GM19468 (cell line): ENCODE data around the gene TTC34.

Experiments
- ATAC-seq: cut with Tn5 transposase; IDR thresholded peaks from one replicate; pipeline ENCODE4 v1.9.1; 2021; ENCODE audit warnings: mild to moderate bottlenecking, moderate library complexity, moderate number of reproducible peaks; ENCODE audit not compliant: unreplicated experiment; ENCODE audit errors: extremely low read depth

The TTC34 gene

GRCh38 chr1:2830761-2831425 lies 29.4 kb upstream of the TTC34 start:
- no peak for ATAC-seq

- no peak for ATAC-seq
Observed at GRCh38 chr1:2829846-2830615, 28.5 kb upstream of the TTC34 start.

GRCh38 chr1:2828586-2829250 lies 27.2 kb upstream of the TTC34 start:
- no peak for ATAC-seq

GRCh38 chr1:2826736-2827292 lies 25.3 kb upstream of the TTC34 start:
- ATAC-seq, result no peak

GRCh38 chr1:2826316-2826715 lies 24.8 kb upstream of the TTC34 start:
- ATAC-seq, result no peak

GRCh38 chr1:2825487-2826189 lies 24.1 kb upstream of the TTC34 start:
- no peak for ATAC-seq

GRCh38 chr1:2824999-2825398 lies 23.5 kb upstream of the TTC34 start:
- no peak for ATAC-seq

- no peak for ATAC-seq
Observed at GRCh38 chr1:2823921-2824610, 22.6 kb upstream of the TTC34 start.

GRCh38 chr1:2822621-2823145 lies 21.2 kb upstream of the TTC34 start:
- ATAC-seq, result no peak

- ATAC-seq, result no peak
Observed at GRCh38 chr1:2821966-2822620, 20.6 kb upstream of the TTC34 start.

GRCh38 chr1:2821373-2821955 lies 20.0 kb upstream of the TTC34 start:
- no peak for ATAC-seq

GRCh38 chr1:2820731-2821372 lies 19.4 kb upstream of the TTC34 start:
- no peak for ATAC-seq

- ATAC-seq, result no peak
Observed at GRCh38 chr1:2819831-2820730, 18.6 kb upstream of the TTC34 start.

GRCh38 chr1:2819429-2819828 lies 17.9 kb upstream of the TTC34 start:
- no peak for ATAC-seq

- ATAC-seq, result no peak
Observed at GRCh38 chr1:2817784-2818564, 16.5 kb upstream of the TTC34 start.

- ATAC-seq, result no peak
Observed at GRCh38 chr1:2816786-2817185, 15.3 kb upstream of the TTC34 start.

GRCh38 chr1:2815551-2815950 lies 14.1 kb upstream of the TTC34 start:
- no peak for ATAC-seq
